Tibial nerve (tissue), 3 donors: ENCODE results near the gene SLAMF8.

Experiments
- CTCF ChIP-seq, 5 experiments: fragments of 200-600 bp in 3 of 5; fragments of 450-650 bp in 2 of 5; sonication (generic) in 3 of 5; IDR thresholded peaks; one replicate each; pipeline ENCODE4 v1.5.1; 2016 to 2019; ENCODE audit warnings: antibody characterized with exemption in 5 of 5, mild to moderate bottlenecking in 3 of 5, moderate library complexity in 2 of 5
- POLR2A ChIP-seq, 2 donors: fragments of 450-650 bp; IDR thresholded peaks; one replicate each; pipeline ENCODE4 v1.6.1; 2017; ENCODE audit warnings: antibody characterized with exemption in 2 of 2, mild to moderate bottlenecking in 2 of 2, moderate library complexity in 2 of 2

GRCh38 chr1:159823406-159823805 is 3.3 kb upstream of the SLAMF8 start:
- no peak for TF ChIP-seq CTCF (IDR thresholded peaks at IDR 0.05)
- TF ChIP-seq POLR2A (IDR thresholded peaks at IDR 0.05) = no peak
